ENCODE measurements around the gene SPINK13. TPM values are rescaled to one million over a fixed set of nuclear protein-coding genes. Genes with fewer than 3 reads are reported as not detected.

SPINK13 gene
- not detected in 2 replicates for total RNA-seq (2016; rRNA removed; fragmentation: Illumina TruSeq; extraction: Trizol)
- not detected in 2 replicates for total RNA-seq (2016; cell fraction: cytosol; rRNA removed; fragmentation: Illumina TruSeq; extraction: Trizol; ENCODE audit: low read depth)
- total RNA-seq (2016; cell fraction: insoluble cytoplasmic fraction; rRNA removed; fragmentation: Illumina TruSeq; extraction: Trizol): not detected in 2 replicates
- total RNA-seq (2016; cell fraction: membrane; rRNA removed; fragmentation: Illumina TruSeq; extraction: Trizol): not detected in 2 replicates
- not detected in 2 replicates for total RNA-seq (2016; cell fraction: nucleus; rRNA removed; fragmentation: Illumina TruSeq; extraction: Trizol)
- polyA plus RNA-seq (2011; rRNA removed): not detected in 2 replicates
- polyA plus RNA-seq (2011; cell fraction: cytosol; rRNA removed): not detected in 2 replicates
- polyA plus RNA-seq (2011; cell fraction: nucleus; rRNA removed): not detected in 2 replicates
- polyA plus RNA-seq (2012): not detected in 2 replicates
- not detected in 2 replicates for polyA plus RNA-seq (2016; cell fraction: cytosol; fragmentation: Illumina TruSeq; extraction: Trizol; ENCODE audit: low read depth)
- polyA plus RNA-seq (2016; cell fraction: insoluble cytoplasmic fraction; fragmentation: Illumina TruSeq; extraction: Trizol; ENCODE audit: low read depth): not detected in 2 replicates
- not detected in 2 replicates for polyA plus RNA-seq (2016; cell fraction: membrane; fragmentation: Illumina TruSeq; extraction: Trizol; ENCODE audit: low read depth)
- polyA plus RNA-seq (2016; cell fraction: nucleus; fragmentation: Illumina TruSeq; extraction: Trizol; ENCODE audit: insufficient read depth, low read depth): not detected in 2 replicates
- polyA minus RNA-seq (2011; rRNA and poly(A)+ RNA removed; ENCODE audit: low replicate concordance): 5.4 TPM in 1 of 2 replicates, not detected in the other
- not detected in 2 replicates for polyA minus RNA-seq (2011; cell fraction: cytosol; rRNA and poly(A)+ RNA removed)
- polyA minus RNA-seq (2011; cell fraction: nucleus; rRNA and poly(A)+ RNA removed): not detected in 2 replicates
- percentile 6 among the genes with signal in this experiment for Bru-seq, nascent RNA
- percentile 6 among the genes with signal in this experiment for BruChase-seq, experiment 1, labeled RNA remaining after a 6-hour chase
- BruChase-seq, experiment 2, labeled RNA remaining after a 2-hour chase: percentile 16 among the genes with signal in this experiment
- long read RNA-seq, experiment 1: 0 reads
- long read RNA-seq, experiment 2, partial matches to known transcripts: 0 of 1 reads
- long read RNA-seq, experiment 2, other reads (novel, unspliced or antisense): 1 of 1 reads

DNA sequence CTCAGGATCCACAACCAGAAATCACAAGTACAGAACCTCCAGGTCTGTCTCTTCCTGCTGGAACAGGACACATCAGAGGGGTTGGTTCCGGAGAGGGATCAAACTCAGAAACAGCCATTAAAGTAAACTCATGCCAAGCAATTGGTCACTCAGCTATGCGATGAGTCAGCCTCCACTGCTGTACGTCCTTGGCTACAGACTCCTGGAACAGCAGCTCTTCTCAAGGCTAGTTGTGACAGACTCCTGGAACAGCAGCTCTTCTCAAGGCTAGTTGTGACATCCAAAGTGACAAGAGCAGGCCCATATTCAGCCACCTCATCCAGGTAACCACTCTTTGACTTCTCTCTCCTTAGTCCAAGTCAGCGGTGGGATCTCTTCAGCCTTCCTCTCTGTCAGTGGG lies at the start of gene SPINK13:
SPINK13 (plus strand) TSS at position 229 of the 400 bp plus-strand sequence. CDS start 1,279 bp downstream, outside the sequence.
- H3K36me3 ChIP-seq (replicated peaks in 1 of 2; ENCODE audit: control insufficient read depth in 1 of 2, insufficient read depth in 2 of 2, low read length in 2 of 2): no peaks in the 10 kb centered on the region
- intact Hi-C loops (cut with micrococcal nuclease; ENCODE audit: unreplicated experiment): no loop called here
- no peaks in the 10 kb centered on the region for H3K79me2 ChIP-seq (ENCODE audit: insufficient read depth, low read length)
- no peaks in the 10 kb centered on the region for H4K20me1 ChIP-seq (ENCODE audit: insufficient read depth, low read length)
- no peaks in the 10 kb centered on the region for H3K27me3 ChIP-seq (ENCODE audit: control insufficient read depth in 1 of 2, insufficient read depth in 2 of 2, low read length in 2 of 2)
- H3K4me2 ChIP-seq (ENCODE audit: low read depth, low read length): no peak within 1 kb of the TSS
- H3K9me3 ChIP-seq (ENCODE audit: low read length): no peaks in the 10 kb centered on the region
- no peak within 1 kb of the TSS for H3K9ac ChIP-seq (ENCODE audit: insufficient read depth, low read depth, low read length)
- no peak for TF ChIP-seq POLR2G (IDR thresholded peaks at IDR 0.05; ENCODE audit: low read depth, low read length)
- TF ChIP-seq FOSL2 (CRISPR knock-in tag; IDR thresholded peaks at IDR 0.05): peak; percentile 86
- ChIA-PET POLR2A (no interaction called here), CTCF (ENCODE audit: low intra/inter-chr PET ratio, low total read pairs) (no interaction called here)
- FAIRE-seq (no peak), DNase-seq (ENCODE audit: low spot score) (peak; percentile 36), ATAC-seq (peak; percentile 60)
- in situ Hi-C loops (cut with HindIII; ENCODE audit: extremely low pct_ligation_motif_present, low pct_unique_long_range_greater_than_20kb): no loop called here
- 46% methylated on average over 4 of the region's 4 CpGs for WGBS (ENCODE audit: low lambda C conversion rate)
- no peak within 1 kb of the TSS for H3K4me3 ChIP-seq (replicated peaks in 1 of 3; ENCODE audit: insufficient read depth in 1 of 3, low read depth in 2 of 3, low read length in 3 of 3)
- no TSS peak for BruUV-seq (replicated peaks)
- no peaks in the 10 kb centered on the region for H3K4me1 ChIP-seq (ENCODE audit: insufficient read depth, low read length)
- no peak within 1 kb of the TSS for H3K27ac ChIP-seq (ENCODE audit: extremely low read length, insufficient read depth, low read length)
- H2AFZ ChIP-seq (ENCODE audit: low read length): no peak within 1 kb of the TSS

GRCh38 chr5:148221508-148221907 lies 47.1 kb upstream of the SPINK13 start:
- BruUV-seq (replicated peaks): no TSS peak
- no peak for TF ChIP-seq ZNF614 (CRISPR knock-in tag; IDR thresholded peaks at IDR 0.05; ENCODE audit: borderline replicate concordance)
- TF ChIP-seq SIX1 (CRISPR knock-in tag; IDR thresholded peaks at IDR 0.05; ENCODE audit: borderline replicate concordance): no peak
- no peak for TF ChIP-seq RNF2 (conservative IDR thresholded peaks at IDR 0.05; ENCODE audit: low read depth)
- TF ChIP-seq ZNF678 (CRISPR knock-in tag; IDR thresholded peaks at IDR 0.05): no peak
- TF ChIP-seq HDAC2 (CRISPR knock-in tag; IDR thresholded peaks at IDR 0.05): no peak
- no peak for TF ChIP-seq TOE1 (CRISPR knock-in tag; IDR thresholded peaks at IDR 0.05)
- no peak for TF ChIP-seq RFX5 (IDR thresholded peaks at IDR 0.05; ENCODE audit: low read depth, low read length)

More at GRCh38 chr5:148221508-148221907, 47.1 kb upstream of the SPINK13 start:
- ATAC-seq (no peak), FAIRE-seq (no peak), DNase-seq (ENCODE audit: low spot score) (no peak)
- H4K20me1 ChIP-seq (ENCODE audit: insufficient read depth, low read length): no peaks in the 10 kb centered on the region
- no peak overlapping the region for H3K9ac ChIP-seq (ENCODE audit: insufficient read depth, low read depth, low read length)
- ChIA-PET CTCF (ENCODE audit: low intra/inter-chr PET ratio, low total read pairs) (no interaction called here), POLR2A (no interaction called here)
- no peaks in the 10 kb centered on the region for H3K9me3 ChIP-seq (ENCODE audit: low read length)
- H3K4me3 ChIP-seq (replicated peaks in 1 of 3; ENCODE audit: insufficient read depth in 1 of 3, low read depth in 2 of 3, low read length in 3 of 3): no peak overlapping the region
- H3K4me2 ChIP-seq (ENCODE audit: low read depth, low read length): no peak overlapping the region
- intact Hi-C loops (cut with micrococcal nuclease; ENCODE audit: unreplicated experiment) (no loop called here), in situ Hi-C loops (cut with HindIII; ENCODE audit: extremely low pct_ligation_motif_present, low pct_unique_long_range_greater_than_20kb) (no loop called here)
- H3K27ac ChIP-seq (ENCODE audit: extremely low read length, insufficient read depth, low read length): no peak overlapping the region
- H3K4me1 ChIP-seq (ENCODE audit: insufficient read depth, low read length): no peaks in the 10 kb centered on the region
- H3K36me3 ChIP-seq (replicated peaks in 1 of 2; ENCODE audit: control insufficient read depth in 1 of 2, insufficient read depth in 2 of 2, low read length in 2 of 2): no peaks in the 10 kb centered on the region
- no peak overlapping the region for H2AFZ ChIP-seq (ENCODE audit: low read length)
- H3K79me2 ChIP-seq (ENCODE audit: insufficient read depth, low read length): no peaks in the 10 kb centered on the region
- under 1% methylated on average over 6 of the region's 6 CpGs for WGBS (ENCODE audit: low lambda C conversion rate)
- no peaks in the 10 kb centered on the region for H3K27me3 ChIP-seq (ENCODE audit: control insufficient read depth in 1 of 2, insufficient read depth in 2 of 2, low read length in 2 of 2)

All from HepG2 (cell line).